Liver (tissue), 9 donors: ENCODE measurements around the gene SLC66A2. TPM values are rescaled to one million over a fixed set of nuclear protein-coding genes. Genes with fewer than 3 reads are reported as not detected.

Experiments
- DNase-seq: peaks from one replicate; pipeline ENCODE4 v3.0.0-alpha.2; 2017; ENCODE audit warnings: low spot score
- H3K27ac ChIP-seq, 2 donors: one replicate each; pipeline ENCODE4 v1.7.0; 2013; ENCODE audit warnings: inconsistent platforms in 2 of 2, low read length in 2 of 2, control low read depth in 1 of 2, low read depth in 1 of 2, mild to moderate bottlenecking in 1 of 2
- H3K27me3 ChIP-seq, 4 donors: one replicate each; pipeline versions ENCODE4 v1.6.1 to v1.7.0; 2013; ENCODE audit warnings: low read length in 3 of 4, inconsistent platforms in 1 of 4, mild to moderate bottlenecking in 1 of 4, moderate library complexity in 1 of 4; ENCODE audit not compliant: control insufficient read depth in 4 of 4, insufficient read depth in 4 of 4
- H3K36me3 ChIP-seq, 4 donors: one replicate each; pipeline versions ENCODE4 v1.6.1 to v1.7.0; 2013; ENCODE audit warnings: low read length in 3 of 4, mild to moderate bottlenecking in 3 of 4, low read depth in 1 of 4, moderate library complexity in 1 of 4; ENCODE audit not compliant: control insufficient read depth in 4 of 4, insufficient read depth in 3 of 4
- H3K4me1 ChIP-seq, 4 donors: one replicate each; pipeline versions ENCODE4 v1.6.1 to v1.7.0; 2013; ENCODE audit warnings: low read length in 3 of 4, mild to moderate bottlenecking in 3 of 4, moderate library complexity in 1 of 4; ENCODE audit not compliant: control insufficient read depth in 4 of 4, insufficient read depth in 4 of 4
- H3K4me3 ChIP-seq, 3 donors: one replicate each; pipeline versions ENCODE4 v1.6.1 to v1.7.0; 2013; ENCODE audit warnings: low read length in 3 of 3, control low read depth in 1 of 3, low read depth in 1 of 3, mild to moderate bottlenecking in 1 of 3
- H3K9ac ChIP-seq, 2 donors: one replicate each; pipeline ENCODE4 v1.7.0; 2013; ENCODE audit warnings: low read length in 2 of 2, mild to moderate bottlenecking in 2 of 2, moderate library complexity in 2 of 2, control low read depth in 1 of 2, low read depth in 1 of 2
- H3K9me3 ChIP-seq, 4 donors: one replicate each; pipeline versions ENCODE4 v1.6.1 to v1.7.0; 2013; ENCODE audit warnings: low read length in 3 of 4; ENCODE audit not compliant: control insufficient read depth in 4 of 4
- EGR1 ChIP-seq, 2 donors: IDR thresholded peaks; 2 replicates each; pipeline ENCODE4 v1.6.1; 2016 to 2018; ENCODE audit warnings: antibody characterized with exemption in 2 of 2, low read depth in 2 of 2
- FOXA1 ChIP-seq: IDR thresholded peaks from 2 replicates; pipeline ENCODE4 v1.6.1; 2016; ENCODE audit warnings: antibody characterized with exemption
- FOXA2 ChIP-seq: IDR thresholded peaks from 2 replicates; pipeline ENCODE4 v1.6.1; 2016; ENCODE audit warnings: antibody characterized with exemption
- GABPA ChIP-seq, 2 donors: IDR thresholded peaks in 1 of 2; conservative IDR thresholded peaks in 1 of 2; 2 replicates each; pipeline ENCODE4 v1.6.1; 2016; ENCODE audit warnings: antibody characterized with exemption in 2 of 2, mild to moderate bottlenecking in 1 of 2, moderate library complexity in 1 of 2
- HNF4A ChIP-seq, 2 donors: conservative IDR thresholded peaks; 2 replicates each; pipeline ENCODE4 v1.6.1; 2016; ENCODE audit warnings: antibody characterized with exemption in 2 of 2, mild to moderate bottlenecking in 2 of 2
- HNF4G ChIP-seq: IDR thresholded peaks from 2 replicates; pipeline ENCODE4 v1.6.1; 2016; ENCODE audit warnings: antibody characterized with exemption
- JUND ChIP-seq, 2 donors: IDR thresholded peaks; 2 replicates each; pipeline ENCODE4 v1.6.1; 2016; ENCODE audit warnings: antibody characterized with exemption in 2 of 2
- NR2F2 ChIP-seq: IDR thresholded peaks from 2 replicates; pipeline ENCODE4 v1.6.1; 2016; ENCODE audit warnings: antibody characterized with exemption
- RAD21 ChIP-seq, 2 donors: IDR thresholded peaks; 2 replicates each; pipeline ENCODE4 v1.6.1; 2016; ENCODE audit warnings: antibody characterized with exemption in 2 of 2, mild to moderate bottlenecking in 2 of 2
- RXRA ChIP-seq, 2 donors: IDR thresholded peaks; 2 replicates each; pipeline ENCODE4 v1.6.1; 2017 to 2018; ENCODE audit warnings: antibody characterized with exemption in 2 of 2, mild to moderate bottlenecking in 1 of 2
- SP1 ChIP-seq: IDR thresholded peaks from 2 replicates; pipeline ENCODE4 v1.6.1; 2018; ENCODE audit warnings: antibody characterized with exemption, mild to moderate bottlenecking
- TAF1 ChIP-seq: conservative IDR thresholded peaks from 2 replicates; pipeline ENCODE4 v1.6.1; 2016; ENCODE audit warnings: antibody characterized with exemption, mild to moderate bottlenecking
- YY1 ChIP-seq: IDR thresholded peaks from 2 replicates; pipeline ENCODE4 v1.6.1; 2016; ENCODE audit warnings: antibody characterized with exemption, mild to moderate bottlenecking
- WGBS: extraction: QIAGEN DNeasy Blood & Tissue Kit; methylation state at CpG from one replicate; pipeline ENCODE4 v1.1.7; 2013; 5-methylcytosine and 5-hydroxymethylcytosine counted together
- polyA plus RNA-seq, 2 donors: library from polyadenylated mRNA; stranded (reverse) in 1 of 2; unstranded in 1 of 2; fragments of 200-250 nt in 1 of 2; fragments of >200 nt in 1 of 2; fragmentation: Nextera tagmentation in 1 of 2; extraction: Ambion mirVana in 1 of 2; gene quantifications; one replicate each; pipeline versions ENCODE4 v1.2.1 to v1.2.3, GENCODE V29; 2013 to 2015
- total RNA-seq, 2 donors: library from RNA; depleted of rRNA; stranded (reverse); fragments of >200 nt; gene quantifications; one replicate each; pipeline ENCODE4 v1.2.3, GENCODE V29; 2014
- TF ChIP-seq, protein P1 (sequence below): IDR thresholded peaks from 2 replicates; pipeline ENCODE4 v1.6.1; 2016; ENCODE audit warnings: antibody characterized with exemption
- TF ChIP-seq, protein P2 (sequence below): IDR thresholded peaks from 2 replicates; pipeline ENCODE4 v1.6.1; 2016; ENCODE audit warnings: antibody characterized with exemption
- TF ChIP-seq, protein P3 (sequence below): IDR thresholded peaks from 2 replicates; pipeline ENCODE4 v1.6.1; 2016; ENCODE audit warnings: antibody characterized with exemption, mild to moderate bottlenecking
- TF ChIP-seq, protein P4 (sequence below): fragments of 150-350 bp; IDR thresholded peaks from 2 replicates; pipeline ENCODE4 v1.5.1; 2017; ENCODE audit warnings: improper control_type of control experiment, low read depth, low read length; ENCODE audit not compliant: missing input control
- TF ChIP-seq, protein P5 (sequence below): IDR thresholded peaks from 2 replicates; pipeline ENCODE4 v1.6.1; 2016; ENCODE audit warnings: antibody characterized with exemption
- donor health status: healthy.
- donor health status: healthy.
- donor health status: healthy.
- donor health status: healthy.
- donor health status: healthy.

SLC66A2 gene
- total and polyA plus RNA-seq, 4 donors = 47.8 to 107 (median 67.9) TPM

DNA sequence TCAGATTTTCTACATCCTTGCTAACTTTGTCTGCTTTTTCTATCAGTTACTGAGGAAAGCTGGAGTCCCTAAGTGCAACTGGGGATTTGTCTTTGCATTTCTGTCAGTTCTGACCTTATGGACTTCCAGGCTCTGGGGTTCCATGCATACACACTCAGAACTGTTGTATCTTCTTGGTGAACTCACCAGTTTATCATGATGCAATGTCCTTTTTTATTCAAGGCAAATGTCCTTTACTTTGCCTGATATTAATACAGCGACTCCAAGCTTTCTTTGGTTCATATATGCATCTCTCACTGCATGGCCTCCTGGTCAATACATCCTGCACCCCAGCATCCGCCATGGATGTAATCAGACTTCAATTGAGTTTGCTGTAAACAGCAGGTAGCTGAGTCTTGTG, 44.7 kb downstream of the SLC66A2 start:
- TF ChIP-seq, protein P1, sequence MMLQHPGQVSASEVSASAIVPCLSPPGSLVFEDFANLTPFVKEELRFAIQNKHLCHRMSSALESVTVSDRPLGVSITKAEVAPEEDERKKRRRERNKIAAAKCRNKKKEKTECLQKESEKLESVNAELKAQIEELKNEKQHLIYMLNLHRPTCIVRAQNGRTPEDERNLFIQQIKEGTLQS = no peak
- TF ChIP-seq, protein P2, sequence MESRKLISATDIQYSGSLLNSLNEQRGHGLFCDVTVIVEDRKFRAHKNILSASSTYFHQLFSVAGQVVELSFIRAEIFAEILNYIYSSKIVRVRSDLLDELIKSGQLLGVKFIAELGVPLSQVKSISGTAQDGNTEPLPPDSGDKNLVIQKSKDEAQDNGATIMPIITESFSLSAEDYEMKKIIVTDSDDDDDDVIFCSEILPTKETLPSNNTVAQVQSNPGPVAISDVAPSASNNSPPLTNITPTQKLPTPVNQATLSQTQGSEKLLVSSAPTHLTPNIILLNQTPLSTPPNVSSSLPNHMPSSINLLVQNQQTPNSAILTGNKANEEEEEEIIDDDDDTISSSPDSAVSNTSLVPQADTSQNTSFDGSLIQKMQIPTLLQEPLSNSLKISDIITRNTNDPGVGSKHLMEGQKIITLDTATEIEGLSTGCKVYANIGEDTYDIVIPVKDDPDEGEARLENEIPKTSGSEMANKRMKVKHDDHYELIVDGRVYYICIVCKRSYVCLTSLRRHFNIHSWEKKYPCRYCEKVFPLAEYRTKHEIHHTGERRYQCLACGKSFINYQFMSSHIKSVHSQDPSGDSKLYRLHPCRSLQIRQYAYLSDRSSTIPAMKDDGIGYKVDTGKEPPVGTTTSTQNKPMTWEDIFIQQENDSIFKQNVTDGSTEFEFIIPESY = no peak
- TF ChIP-seq HNF4G = no peak
- TF ChIP-seq RXRA (IDR thresholded peaks at IDR 0.05) = no peak
- TF ChIP-seq YY1 = no peak
- TF ChIP-seq, protein P3, sequence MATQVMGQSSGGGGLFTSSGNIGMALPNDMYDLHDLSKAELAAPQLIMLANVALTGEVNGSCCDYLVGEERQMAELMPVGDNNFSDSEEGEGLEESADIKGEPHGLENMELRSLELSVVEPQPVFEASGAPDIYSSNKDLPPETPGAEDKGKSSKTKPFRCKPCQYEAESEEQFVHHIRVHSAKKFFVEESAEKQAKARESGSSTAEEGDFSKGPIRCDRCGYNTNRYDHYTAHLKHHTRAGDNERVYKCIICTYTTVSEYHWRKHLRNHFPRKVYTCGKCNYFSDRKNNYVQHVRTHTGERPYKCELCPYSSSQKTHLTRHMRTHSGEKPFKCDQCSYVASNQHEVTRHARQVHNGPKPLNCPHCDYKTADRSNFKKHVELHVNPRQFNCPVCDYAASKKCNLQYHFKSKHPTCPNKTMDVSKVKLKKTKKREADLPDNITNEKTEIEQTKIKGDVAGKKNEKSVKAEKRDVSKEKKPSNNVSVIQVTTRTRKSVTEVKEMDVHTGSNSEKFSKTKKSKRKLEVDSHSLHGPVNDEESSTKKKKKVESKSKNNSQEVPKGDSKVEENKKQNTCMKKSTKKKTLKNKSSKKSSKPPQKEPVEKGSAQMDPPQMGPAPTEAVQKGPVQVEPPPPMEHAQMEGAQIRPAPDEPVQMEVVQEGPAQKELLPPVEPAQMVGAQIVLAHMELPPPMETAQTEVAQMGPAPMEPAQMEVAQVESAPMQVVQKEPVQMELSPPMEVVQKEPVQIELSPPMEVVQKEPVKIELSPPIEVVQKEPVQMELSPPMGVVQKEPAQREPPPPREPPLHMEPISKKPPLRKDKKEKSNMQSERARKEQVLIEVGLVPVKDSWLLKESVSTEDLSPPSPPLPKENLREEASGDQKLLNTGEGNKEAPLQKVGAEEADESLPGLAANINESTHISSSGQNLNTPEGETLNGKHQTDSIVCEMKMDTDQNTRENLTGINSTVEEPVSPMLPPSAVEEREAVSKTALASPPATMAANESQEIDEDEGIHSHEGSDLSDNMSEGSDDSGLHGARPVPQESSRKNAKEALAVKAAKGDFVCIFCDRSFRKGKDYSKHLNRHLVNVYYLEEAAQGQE = no peak
- TF ChIP-seq RAD21 (IDR thresholded peaks at IDR 0.05) = no peak
- no peak for TF ChIP-seq SP1
- no peak for TF ChIP-seq FOXA2
- no peak for TF ChIP-seq EGR1 (IDR thresholded peaks at IDR 0.05; ENCODE audit: low read depth in 2 of 2)
- TF ChIP-seq TAF1 = no peak
- TF ChIP-seq GABPA (IDR thresholded peaks at IDR 0.05 in 1 of 2, conservative IDR thresholded peaks at IDR 0.05 in 1 of 2) = no peak
- TF ChIP-seq NR2F2 = no peak
- TF ChIP-seq, protein P4, sequence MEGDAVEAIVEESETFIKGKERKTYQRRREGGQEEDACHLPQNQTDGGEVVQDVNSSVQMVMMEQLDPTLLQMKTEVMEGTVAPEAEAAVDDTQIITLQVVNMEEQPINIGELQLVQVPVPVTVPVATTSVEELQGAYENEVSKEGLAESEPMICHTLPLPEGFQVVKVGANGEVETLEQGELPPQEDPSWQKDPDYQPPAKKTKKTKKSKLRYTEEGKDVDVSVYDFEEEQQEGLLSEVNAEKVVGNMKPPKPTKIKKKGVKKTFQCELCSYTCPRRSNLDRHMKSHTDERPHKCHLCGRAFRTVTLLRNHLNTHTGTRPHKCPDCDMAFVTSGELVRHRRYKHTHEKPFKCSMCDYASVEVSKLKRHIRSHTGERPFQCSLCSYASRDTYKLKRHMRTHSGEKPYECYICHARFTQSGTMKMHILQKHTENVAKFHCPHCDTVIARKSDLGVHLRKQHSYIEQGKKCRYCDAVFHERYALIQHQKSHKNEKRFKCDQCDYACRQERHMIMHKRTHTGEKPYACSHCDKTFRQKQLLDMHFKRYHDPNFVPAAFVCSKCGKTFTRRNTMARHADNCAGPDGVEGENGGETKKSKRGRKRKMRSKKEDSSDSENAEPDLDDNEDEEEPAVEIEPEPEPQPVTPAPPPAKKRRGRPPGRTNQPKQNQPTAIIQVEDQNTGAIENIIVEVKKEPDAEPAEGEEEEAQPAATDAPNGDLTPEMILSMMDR = no peak
- no peak for TF ChIP-seq HNF4A (conservative IDR thresholded peaks at IDR 0.05)
- no peak for TF ChIP-seq FOXA1
- no peak for TF ChIP-seq JUND (IDR thresholded peaks at IDR 0.05)
- TF ChIP-seq, protein P5, sequence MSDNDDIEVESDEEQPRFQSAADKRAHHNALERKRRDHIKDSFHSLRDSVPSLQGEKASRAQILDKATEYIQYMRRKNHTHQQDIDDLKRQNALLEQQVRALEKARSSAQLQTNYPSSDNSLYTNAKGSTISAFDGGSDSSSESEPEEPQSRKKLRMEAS = no peak
- peaks cover 0 to 8% (median 4%) of the 10 kb centered on the region in 4 donors for H3K4me1 ChIP-seq
- H3K27me3 ChIP-seq = no peaks in the 10 kb centered on the region
- over 99% methylated on average over 2 of the region's 2 CpGs for WGBS
- peaks cover 10 to 28% (median 21%) of the 10 kb centered on the region in 4 donors for H3K36me3 ChIP-seq
- no peak overlapping the region for H3K4me3 ChIP-seq
- H3K9me3 ChIP-seq = peaks cover 0 to 1% (median 0%) of the 10 kb centered on the region in 4 donors
- no peak for DNase-seq
- no peak overlapping the region for H3K27ac ChIP-seq
- H3K9ac ChIP-seq = no peak overlapping the region
